HepG2 (cell line): ENCODE measurements around the gene ACTR1A. TPM values are rescaled to one million over a fixed set of nuclear protein-coding genes. Genes with fewer than 3 reads are reported as not detected.
A peak's percentile ranks its signal among the peaks of the same experiment; 100 is the strongest.

Source experiments
- CREB1 ChIP-seq, 2 experiments: fragments of 450-650 bp in 1 of 2; IDR thresholded peaks; 2 replicates each; pipeline ENCODE4 v1.6.1; 2016 to 2017; ENCODE audit warnings: control low read depth in 1 of 2, mild to moderate bottlenecking in 1 of 2, missing compliant biosample characterization in 1 of 2, missing genetic modification characterization in 1 of 2
- EP300 ChIP-seq, 3 experiments: sonication (generic) in 1 of 3; formaldehyde crosslinking in 1 of 3; IDR thresholded peaks; 2 replicates each; pipeline versions ENCODE4 v1.5.1 to v1.6.1; 2011 to 2020; ENCODE audit warnings: low read depth in 2 of 3, low read length in 2 of 3, borderline replicate concordance in 1 of 3, improper control_type of control experiment in 1 of 3, mild to moderate bottlenecking in 1 of 3, missing genetic modification reagents in 1 of 3, moderate library complexity in 1 of 3
- ETV5 ChIP-seq: IDR thresholded peaks from 2 replicates; pipeline ENCODE4 v1.6.1; 2018; ENCODE audit warnings: missing biosample characterization, missing genetic modification reagents, inconsistent platforms, borderline replicate concordance
- MED1 ChIP-seq: sonication (generic); formaldehyde crosslinking; IDR thresholded peaks from 2 replicates; pipeline ENCODE4 v1.4.0; 2020; ENCODE audit warnings: missing genetic modification reagents
- MZF1 ChIP-seq: sonication (generic); formaldehyde crosslinking; IDR thresholded peaks from 2 replicates; pipeline ENCODE4 v1.8.1; 2023; ENCODE audit warnings: mild to moderate bottlenecking, missing genetic modification reagents, borderline replicate concordance
- PHF21A ChIP-seq: sonication (generic); formaldehyde crosslinking; IDR thresholded peaks from 2 replicates; pipeline ENCODE4 v1.5.0; 2020; ENCODE audit warnings: mild to moderate bottlenecking, missing genetic modification reagents
- RBAK ChIP-seq: sonication (generic); formaldehyde crosslinking; IDR thresholded peaks from 2 replicates; pipeline ENCODE4 v1.5.1; 2020; ENCODE audit warnings: mild to moderate bottlenecking, missing genetic modification reagents
- SALL2 ChIP-seq: sonication (generic); formaldehyde crosslinking; IDR thresholded peaks from 2 replicates; pipeline ENCODE4 v1.8.1; 2023; ENCODE audit warnings: mild to moderate bottlenecking, missing genetic modification reagents, inconsistent platforms
- TBL1XR1 ChIP-seq: fragments of 150-350 bp; IDR thresholded peaks from 2 replicates; pipeline ENCODE4 v1.6.1; 2014; ENCODE audit warnings: borderline replicate concordance, low read length; ENCODE audit not compliant: partially characterized antibody
- ZEB1 ChIP-seq: IDR thresholded peaks from 2 replicates; pipeline ENCODE4 v1.6.1; 2012; ENCODE audit warnings: mild to moderate bottlenecking, low read depth, inconsistent platforms; ENCODE audit not compliant: insufficient replicate concordance
- ZFY ChIP-seq: sonication (generic); formaldehyde crosslinking; IDR thresholded peaks from 2 replicates; pipeline ENCODE4 v1.4.0; 2020; ENCODE audit warnings: missing genetic modification reagents
- ZMYM2 ChIP-seq: sonication (generic); formaldehyde crosslinking; IDR thresholded peaks from 2 replicates; pipeline ENCODE4 v1.8.0; 2022; ENCODE audit warnings: mild to moderate bottlenecking, missing genetic modification reagents
- ZNF17 ChIP-seq: sonication (generic); formaldehyde crosslinking; IDR thresholded peaks from 2 replicates; pipeline ENCODE4 v1.5.0; 2020; ENCODE audit warnings: mild to moderate bottlenecking, missing genetic modification reagents
- ZNF619 ChIP-seq: sonication (generic); formaldehyde crosslinking; IDR thresholded peaks from 2 replicates; pipeline ENCODE4 v1.4.0; 2020; ENCODE audit warnings: mild to moderate bottlenecking, missing genetic modification reagents
- ZNF891 ChIP-seq: sonication (generic); formaldehyde crosslinking; IDR thresholded peaks from 2 replicates; pipeline ENCODE4 v1.5.0; 2020; ENCODE audit warnings: mild to moderate bottlenecking, missing genetic modification reagents
- polyA plus RNA-seq, 8 experiments: library from polyadenylated mRNA; depleted of rRNA in 3 of 8; stranded (reverse) in 7 of 8; unstranded in 1 of 8; fragments of >200 nt; fragmentation: Illumina TruSeq in 4 of 8; extraction: Trizol in 4 of 8; gene quantifications; 2 replicates each; pipeline versions ENCODE4 v1.2.1 to v1.2.3, GENCODE V29; 2011 to 2016; ENCODE audit warnings: low read depth in 4 of 8, missing spikeins in 1 of 8, mixed read lengths in 1 of 8; ENCODE audit not compliant: insufficient read depth in 1 of 8
- total RNA-seq, 5 experiments: library from RNA; depleted of rRNA; stranded (reverse); fragments of >200 nt; fragmentation: Illumina TruSeq; extraction: Trizol; gene quantifications; 2 replicates each; pipeline ENCODE4 v1.2.3, GENCODE V29; 2016; ENCODE audit warnings: low read depth in 1 of 5
- TF ChIP-seq, protein P1 (sequence below): sonication (generic); formaldehyde crosslinking; IDR thresholded peaks from 2 replicates; pipeline ENCODE4 v1.5.0; 2020; ENCODE audit warnings: mild to moderate bottlenecking, missing genetic modification reagents
- TF ChIP-seq, protein P2 (sequence below): sonication (generic); formaldehyde crosslinking; IDR thresholded peaks from 2 replicates; pipeline ENCODE4 v1.4.0; 2020; ENCODE audit warnings: missing genetic modification reagents, mild to moderate bottlenecking, borderline replicate concordance
- TF ChIP-seq, protein P3 (sequence below): sonication (generic); formaldehyde crosslinking; IDR thresholded peaks from 2 replicates; pipeline ENCODE4 v1.9.0; 2022; ENCODE audit warnings: low read depth, missing genetic modification reagents
- TF ChIP-seq, protein P4 (sequence below): sonication (generic); formaldehyde crosslinking; IDR thresholded peaks from 2 replicates; pipeline ENCODE4 v1.4.0; 2020; ENCODE audit warnings: missing genetic modification reagents
- TF ChIP-seq, protein P5 (sequence below): IDR thresholded peaks from 2 replicates; pipeline ENCODE4 v1.6.1; 2016; ENCODE audit warnings: mild to moderate bottlenecking, missing biosample characterization, missing genetic modification reagents

Gene ACTR1A
- total and polyA plus RNA-seq, 2 of the 13 experiments (the other 11 are each of a cell fraction or from before 2014, with no cell fraction given), result 59.6 to 62.8 TPM

DNA sequence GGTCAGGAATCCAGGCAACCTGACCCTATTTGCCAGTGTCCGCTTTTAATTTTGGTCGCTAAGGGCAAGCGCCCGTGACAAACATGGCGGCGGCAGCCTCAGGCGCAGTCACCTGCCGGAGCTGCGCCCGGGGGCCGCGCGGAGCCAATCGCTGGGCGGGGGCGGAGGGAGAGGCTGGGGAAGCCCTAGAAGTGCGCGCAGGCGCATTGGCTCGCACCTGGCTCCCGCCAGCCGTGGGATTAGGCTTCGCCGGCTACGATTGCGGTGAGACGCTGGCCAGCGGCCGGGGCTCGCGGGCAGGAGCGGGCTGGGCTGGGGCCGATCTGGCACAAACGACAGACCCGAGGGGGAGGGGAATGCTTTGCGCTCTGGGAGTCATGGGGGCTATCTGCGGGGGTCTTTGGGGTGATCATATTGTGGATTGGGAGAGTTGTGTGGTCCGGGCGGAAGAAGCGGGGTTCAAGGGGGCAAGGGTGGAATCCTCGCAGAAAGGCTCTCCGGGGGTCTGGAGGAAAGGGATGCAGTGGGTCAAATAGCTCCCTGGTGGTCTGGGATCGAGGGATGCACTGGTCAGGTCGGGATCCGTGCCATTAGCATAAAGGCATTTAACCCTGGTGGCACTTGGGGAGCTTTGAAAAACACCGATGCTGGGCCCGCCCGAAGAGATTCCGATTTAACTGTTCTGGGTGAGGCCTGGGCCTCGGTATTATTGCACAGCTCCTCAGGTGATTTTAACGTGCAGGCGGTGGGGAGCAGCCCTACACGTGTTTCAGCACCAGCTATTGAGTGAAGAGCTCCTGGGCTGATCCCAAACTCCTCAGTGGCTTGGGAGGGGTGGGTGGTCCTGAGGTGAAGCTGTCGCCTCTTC, 41.1 kb downstream of the ACTR1A start (continued):
- TF ChIP-seq TBL1XR1, result no peak
- TF ChIP-seq EP300 (IDR thresholded peaks at IDR 0.05; ENCODE audit: low read depth in 2 of 2, low read length in 2 of 2), result peak in 1 of 2 experiments; percentile 4; a peak in 1 of 4 replicates
- no peak for TF ChIP-seq EP300 (CRISPR knock-in tag; IDR thresholded peaks at IDR 0.05; ENCODE audit: borderline replicate concordance)
- no peak for TF ChIP-seq MZF1 (CRISPR knock-in tag)
- TF ChIP-seq, protein P1, sequence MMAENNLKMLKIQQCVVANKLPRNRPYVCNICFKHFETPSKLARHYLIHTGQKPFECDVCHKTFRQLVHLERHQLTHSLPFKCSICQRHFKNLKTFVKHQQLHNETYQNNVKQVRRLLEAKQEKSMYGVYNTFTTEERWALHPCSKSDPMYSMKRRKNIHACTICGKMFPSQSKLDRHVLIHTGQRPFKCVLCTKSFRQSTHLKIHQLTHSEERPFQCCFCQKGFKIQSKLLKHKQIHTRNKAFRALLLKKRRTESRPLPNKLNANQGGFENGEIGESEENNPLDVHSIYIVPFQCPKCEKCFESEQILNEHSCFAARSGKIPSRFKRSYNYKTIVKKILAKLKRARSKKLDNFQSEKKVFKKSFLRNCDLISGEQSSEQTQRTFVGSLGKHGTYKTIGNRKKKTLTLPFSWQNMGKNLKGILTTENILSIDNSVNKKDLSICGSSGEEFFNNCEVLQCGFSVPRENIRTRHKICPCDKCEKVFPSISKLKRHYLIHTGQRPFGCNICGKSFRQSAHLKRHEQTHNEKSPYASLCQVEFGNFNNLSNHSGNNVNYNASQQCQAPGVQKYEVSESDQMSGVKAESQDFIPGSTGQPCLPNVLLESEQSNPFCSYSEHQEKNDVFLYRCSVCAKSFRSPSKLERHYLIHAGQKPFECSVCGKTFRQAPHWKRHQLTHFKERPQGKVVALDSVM (CRISPR knock-in tag), result no peak
- peak; percentile 51; the same call in 1 of the 2 replicates for TF ChIP-seq ETV5 (CRISPR knock-in tag)
- TF ChIP-seq, protein P2, sequence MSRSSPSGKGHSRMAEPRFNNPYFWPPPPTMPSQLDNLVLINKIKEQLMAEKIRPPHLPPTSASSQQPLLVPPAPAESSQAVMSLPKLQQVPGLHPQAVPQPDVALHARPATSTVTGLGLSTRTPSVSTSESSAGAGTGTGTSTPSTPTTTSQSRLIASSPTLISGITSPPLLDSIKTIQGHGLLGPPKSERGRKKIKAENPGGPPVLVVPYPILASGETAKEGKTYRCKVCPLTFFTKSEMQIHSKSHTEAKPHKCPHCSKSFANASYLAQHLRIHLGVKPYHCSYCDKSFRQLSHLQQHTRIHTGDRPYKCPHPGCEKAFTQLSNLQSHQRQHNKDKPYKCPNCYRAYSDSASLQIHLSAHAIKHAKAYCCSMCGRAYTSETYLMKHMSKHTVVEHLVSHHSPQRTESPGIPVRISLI (CRISPR knock-in tag), result peak; percentile 47; the same call in 1 of the 2 replicates
- TF ChIP-seq, protein P3, sequence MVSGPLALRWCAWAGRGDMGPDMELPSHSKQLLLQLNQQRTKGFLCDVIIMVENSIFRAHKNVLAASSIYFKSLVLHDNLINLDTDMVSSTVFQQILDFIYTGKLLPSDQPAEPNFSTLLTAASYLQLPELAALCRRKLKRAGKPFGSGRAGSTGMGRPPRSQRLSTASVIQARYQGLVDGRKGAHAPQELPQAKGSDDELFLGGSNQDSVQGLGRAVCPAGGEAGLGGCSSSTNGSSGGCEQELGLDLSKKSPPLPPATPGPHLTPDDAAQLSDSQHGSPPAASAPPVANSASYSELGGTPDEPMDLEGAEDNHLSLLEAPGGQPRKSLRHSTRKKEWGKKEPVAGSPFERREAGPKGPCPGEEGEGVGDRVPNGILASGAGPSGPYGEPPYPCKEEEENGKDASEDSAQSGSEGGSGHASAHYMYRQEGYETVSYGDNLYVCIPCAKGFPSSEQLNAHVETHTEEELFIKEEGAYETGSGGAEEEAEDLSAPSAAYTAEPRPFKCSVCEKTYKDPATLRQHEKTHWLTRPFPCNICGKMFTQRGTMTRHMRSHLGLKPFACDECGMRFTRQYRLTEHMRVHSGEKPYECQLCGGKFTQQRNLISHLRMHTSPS (CRISPR knock-in tag), result no peak
- 0 out of 2 replicates have a peak, but pooled peaks have one; percentile 28 for TF ChIP-seq MED1
- 0 out of 2 replicates have a peak, but pooled peaks have one; percentile 58 for TF ChIP-seq ZNF891 (CRISPR knock-in tag)
- no peak for TF ChIP-seq RBAK (CRISPR knock-in tag)
- TF ChIP-seq SALL2 (CRISPR knock-in tag), result no peak
- TF ChIP-seq, protein P4, sequence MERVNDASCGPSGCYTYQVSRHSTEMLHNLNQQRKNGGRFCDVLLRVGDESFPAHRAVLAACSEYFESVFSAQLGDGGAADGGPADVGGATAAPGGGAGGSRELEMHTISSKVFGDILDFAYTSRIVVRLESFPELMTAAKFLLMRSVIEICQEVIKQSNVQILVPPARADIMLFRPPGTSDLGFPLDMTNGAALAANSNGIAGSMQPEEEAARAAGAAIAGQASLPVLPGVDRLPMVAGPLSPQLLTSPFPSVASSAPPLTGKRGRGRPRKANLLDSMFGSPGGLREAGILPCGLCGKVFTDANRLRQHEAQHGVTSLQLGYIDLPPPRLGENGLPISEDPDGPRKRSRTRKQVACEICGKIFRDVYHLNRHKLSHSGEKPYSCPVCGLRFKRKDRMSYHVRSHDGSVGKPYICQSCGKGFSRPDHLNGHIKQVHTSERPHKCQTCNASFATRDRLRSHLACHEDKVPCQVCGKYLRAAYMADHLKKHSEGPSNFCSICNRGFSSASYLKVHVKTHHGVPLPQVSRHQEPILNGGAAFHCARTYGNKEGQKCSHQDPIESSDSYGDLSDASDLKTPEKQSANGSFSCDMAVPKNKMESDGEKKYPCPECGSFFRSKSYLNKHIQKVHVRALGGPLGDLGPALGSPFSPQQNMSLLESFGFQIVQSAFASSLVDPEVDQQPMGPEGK (CRISPR knock-in tag), result peak; percentile 97
- TF ChIP-seq ZFY (CRISPR knock-in tag), result peak; percentile 25; the same call in 1 of the 2 replicates
- TF ChIP-seq ZNF619 (CRISPR knock-in tag), result 0 out of 2 replicates have a peak, but pooled peaks have one; percentile 36
- TF ChIP-seq, protein P5, sequence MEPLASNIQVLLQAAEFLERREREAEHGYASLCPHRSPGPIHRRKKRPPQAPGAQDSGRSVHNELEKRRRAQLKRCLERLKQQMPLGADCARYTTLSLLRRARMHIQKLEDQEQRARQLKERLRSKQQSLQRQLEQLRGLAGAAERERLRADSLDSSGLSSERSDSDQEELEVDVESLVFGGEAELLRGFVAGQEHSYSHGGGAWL (CRISPR knock-in tag), result 0 out of 2 replicates have a peak, but pooled peaks have one; percentile 52
- TF ChIP-seq ZMYM2 (CRISPR knock-in tag), result no peak
- TF ChIP-seq PHF21A (CRISPR knock-in tag), result peak; percentile 59; the same call in 1 of the 2 replicates
- peak; percentile 51; the same call in 1 of the 2 replicates for TF ChIP-seq CREB1 (IDR thresholded peaks at IDR 0.05)
- peak; percentile 82 for TF ChIP-seq CREB1 (CRISPR knock-in tag; IDR thresholded peaks at IDR 0.05)
- peak; percentile 99 for TF ChIP-seq ZEB1
- no peak for TF ChIP-seq ZNF17
